SW 1271 (cell line): ENCODE measurements around the gene TRIM38.
A peak's percentile ranks its signal among the peaks of the same experiment; 100 is the strongest.

Source experiments
- DNase-seq, 2 experiments: peaks; one replicate each; lab custom pipeline; 2025; lab: John Stamatoyannopoulos, UW

Gene TRIM38

DNA sequence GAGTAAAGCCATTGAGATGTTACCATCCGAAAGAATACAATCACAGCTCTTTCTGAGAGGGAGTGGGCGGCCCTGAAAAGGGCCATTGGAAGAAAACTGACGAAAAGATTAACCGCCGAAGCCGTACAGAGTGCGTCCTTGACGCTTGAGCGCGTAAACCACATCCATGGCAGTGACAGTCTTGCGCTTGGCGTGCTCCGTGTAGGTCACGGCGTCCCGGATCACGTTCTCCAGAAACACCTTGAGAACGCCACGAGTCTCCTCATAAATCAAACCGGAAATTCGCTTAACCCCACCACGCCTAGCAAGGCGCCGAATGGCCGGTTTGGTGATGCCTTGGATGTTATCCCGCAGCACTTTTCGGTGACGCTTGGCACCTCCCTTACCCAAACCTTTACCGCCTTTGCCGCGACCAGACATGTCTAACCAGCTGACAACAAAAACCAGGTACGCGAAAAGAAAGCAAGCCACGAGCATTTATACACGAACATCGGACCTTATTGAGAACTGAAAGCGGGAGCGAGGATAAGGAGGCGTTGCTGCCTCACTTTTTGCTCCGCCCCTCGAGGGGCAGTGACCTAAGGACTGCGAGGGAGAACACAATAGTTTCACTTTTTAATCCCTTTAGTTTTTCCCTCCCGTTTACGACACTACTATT lies 64.4 kb downstream of the TRIM38 start:
- DNase-seq = peak; percentile 98 to 99

DNA sequence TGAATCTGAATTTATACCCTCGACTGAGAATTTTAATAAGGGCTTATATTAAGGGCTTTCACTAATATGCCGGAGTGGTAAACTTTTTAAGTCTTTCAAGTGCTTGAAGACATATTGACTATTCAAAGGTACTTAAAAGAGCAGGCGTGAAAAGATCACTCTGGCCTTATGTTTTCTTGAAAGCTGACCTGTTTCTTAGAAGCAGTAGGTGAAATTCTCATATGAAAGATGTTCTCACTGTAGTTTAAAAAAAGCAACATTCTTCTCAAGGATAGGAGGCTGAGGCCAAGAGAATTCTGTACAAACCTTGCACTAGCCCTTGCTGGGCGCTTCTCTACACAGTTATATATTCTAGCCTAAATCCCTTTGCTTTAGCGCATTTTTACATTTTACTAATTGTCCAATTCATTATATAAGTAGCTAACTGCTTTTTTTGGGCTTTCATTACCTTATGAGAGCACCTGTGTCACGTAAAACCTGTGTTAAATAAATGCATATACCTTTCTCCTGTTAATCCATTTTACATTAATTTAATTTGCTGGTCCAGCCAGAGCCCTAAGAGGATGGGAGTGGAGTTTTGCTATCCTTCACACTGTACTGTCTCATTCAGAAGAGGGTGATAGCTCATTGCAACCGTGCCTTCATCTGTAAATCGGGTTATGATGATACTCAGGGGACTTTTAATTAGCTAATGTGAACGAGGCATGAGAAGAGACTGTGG lies 65.0 kb downstream of the TRIM38 start:
- no peak for DNase-seq

DNA sequence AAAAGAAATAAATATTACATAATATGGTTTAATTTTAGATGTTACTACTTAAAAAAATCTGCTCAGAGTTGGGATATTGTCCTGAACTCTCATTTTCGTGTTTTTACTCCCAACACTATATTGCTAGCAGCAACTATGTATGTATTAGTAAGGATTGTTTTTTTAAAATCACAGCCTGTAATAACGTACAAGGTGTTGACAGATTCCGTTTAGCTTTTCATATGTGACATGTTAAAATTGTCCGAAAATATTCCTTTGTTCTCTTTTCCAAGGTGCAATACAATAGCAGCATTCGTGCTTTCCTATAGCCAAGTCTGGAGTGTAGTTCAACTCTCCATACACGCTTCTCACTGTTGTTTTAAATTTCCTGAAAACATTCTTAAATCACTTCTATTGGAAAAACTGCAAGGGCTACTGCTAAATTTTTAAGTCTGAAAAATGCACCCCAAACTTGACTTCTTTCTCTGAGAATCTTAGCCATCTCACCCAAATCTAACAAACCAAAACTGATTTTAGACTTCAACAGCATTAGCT lies 65.7 kb downstream of the TRIM38 start:
- DNase-seq = no peak

DNA sequence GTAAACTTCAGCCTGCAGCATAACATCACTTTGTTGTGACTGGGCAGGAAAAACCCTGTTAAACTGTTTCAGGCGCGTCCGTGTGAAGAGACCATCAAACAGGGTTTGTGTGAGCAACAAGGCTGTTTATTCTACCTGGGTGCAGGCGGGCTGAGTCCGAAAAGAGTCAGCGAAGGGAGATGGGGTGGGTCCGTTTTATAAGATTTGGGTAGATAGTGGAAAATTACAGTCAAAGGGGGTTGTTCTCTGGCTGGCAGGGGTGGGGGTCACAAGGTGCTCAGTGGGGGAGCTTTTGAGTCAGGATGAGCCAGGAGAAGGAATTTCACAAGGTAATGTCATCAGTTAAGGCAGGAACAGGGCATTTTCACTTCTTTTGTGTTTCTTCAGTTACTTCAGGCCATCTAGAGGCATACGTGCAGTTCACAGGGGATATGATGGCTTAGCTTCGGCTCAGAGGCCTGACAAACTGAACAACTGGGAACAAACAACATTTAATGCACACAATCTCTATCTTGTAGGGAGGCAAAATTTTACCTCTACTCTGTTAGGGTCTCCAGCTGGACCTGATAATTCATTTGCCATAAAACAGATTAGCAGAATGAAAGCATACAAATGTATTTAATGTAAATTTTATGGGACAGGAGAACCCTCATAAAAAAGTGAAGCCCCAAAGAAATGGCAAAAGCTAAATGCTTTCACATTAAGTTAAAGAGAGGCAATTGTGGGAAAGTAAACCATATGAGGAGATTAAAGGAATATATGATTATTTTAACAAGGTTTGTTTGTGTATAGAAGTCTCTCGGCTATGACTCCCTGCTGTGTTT lies 66.4 kb downstream of the TRIM38 start:
- DNase-seq = no peak

DNA sequence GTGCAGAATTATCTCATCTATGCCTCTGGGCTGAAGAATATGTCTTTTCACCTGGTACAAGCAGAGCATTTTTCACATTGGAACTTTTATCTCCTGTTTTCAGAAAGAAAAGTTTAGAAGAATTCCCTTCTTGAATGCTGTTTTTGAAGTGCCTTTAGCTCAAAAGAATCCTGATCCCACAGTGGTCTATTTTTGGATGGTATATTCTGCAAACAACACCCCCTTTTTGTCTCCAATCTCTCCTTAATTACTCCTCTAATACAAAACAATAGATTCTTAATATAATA lies 66.9 kb downstream of the TRIM38 start:
- no peak for DNase-seq

DNA sequence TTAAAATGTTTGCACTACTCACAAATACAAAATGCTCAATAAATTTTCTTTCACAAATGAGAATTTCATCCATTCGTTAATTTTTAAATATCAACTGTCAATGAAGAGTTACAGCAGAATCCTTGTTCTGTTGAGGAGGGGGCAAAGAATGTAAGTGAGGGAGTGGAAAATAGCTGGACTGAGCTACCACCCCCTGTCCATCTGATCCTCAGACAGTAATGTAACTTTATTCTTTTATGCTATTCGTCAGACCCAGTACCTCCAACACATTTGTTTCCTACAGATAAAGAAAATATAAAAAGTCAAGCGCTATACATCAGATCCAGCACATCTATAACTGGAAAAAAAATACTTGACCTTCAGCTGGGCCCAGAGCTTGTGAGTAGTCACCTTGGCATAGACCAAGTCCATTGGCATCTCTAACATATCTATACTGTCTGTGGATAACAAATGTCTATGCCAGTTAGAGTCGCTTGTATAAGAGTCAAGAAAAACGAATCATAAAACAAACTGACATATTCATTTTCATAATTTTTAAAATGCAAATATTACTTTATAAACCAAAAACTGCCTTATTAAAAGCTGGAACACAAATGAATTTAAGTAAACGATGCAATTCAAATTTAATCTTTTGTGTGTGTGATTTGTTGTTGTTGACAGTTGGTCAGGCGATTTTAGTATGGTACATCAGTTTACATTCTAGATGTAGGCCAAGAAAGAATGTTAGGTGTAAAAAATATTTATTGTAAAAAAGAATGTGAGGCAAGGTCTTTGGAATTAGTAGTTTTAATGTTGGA lies 67.5 kb downstream of the TRIM38 start:
- DNase-seq = peak in 1 of 2 experiments; percentile 35

DNA sequence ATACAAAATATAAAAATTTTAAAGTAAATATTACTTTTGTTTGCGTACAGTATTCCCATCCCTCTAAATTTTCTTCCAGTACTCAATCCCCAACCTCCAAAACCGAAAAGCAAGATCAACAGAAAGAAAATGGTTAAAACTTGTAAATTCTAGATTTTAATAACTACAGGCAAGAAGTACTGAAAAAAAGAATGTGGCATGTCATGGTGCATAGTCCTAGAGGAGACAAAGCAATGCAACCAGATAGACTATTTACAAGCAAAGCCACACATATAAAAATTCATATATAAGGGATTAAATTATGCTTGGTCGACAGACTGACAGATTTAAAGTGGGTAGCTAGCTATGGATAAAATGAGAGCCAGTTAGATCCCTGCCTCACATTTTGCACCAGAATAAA lies 68.1 kb downstream of the TRIM38 start:
- DNase-seq = peak in 1 of 2 experiments; percentile 69

DNA sequence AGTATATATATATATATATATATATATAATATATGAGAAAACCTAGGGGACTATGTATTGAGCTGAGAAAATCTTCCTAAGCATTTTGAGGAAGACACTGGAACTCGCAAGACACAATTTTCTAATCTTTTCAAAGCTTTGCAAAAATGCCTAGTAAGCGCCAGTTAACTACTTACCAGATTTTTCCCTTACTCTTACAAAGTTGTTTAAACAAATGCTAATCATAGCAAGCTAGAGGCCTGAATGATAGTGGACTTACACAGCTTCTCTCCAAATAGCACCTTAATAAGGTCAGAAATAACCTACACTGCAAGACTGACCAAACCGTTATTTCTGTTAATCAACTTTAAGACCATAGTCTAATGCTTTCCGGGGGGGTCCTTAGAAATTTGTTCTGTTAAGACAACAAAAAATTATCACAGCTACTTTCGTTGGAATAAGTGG lies 68.6 kb downstream of the TRIM38 start:
- peak in 1 of 2 experiments; percentile 83 for DNase-seq

DNA sequence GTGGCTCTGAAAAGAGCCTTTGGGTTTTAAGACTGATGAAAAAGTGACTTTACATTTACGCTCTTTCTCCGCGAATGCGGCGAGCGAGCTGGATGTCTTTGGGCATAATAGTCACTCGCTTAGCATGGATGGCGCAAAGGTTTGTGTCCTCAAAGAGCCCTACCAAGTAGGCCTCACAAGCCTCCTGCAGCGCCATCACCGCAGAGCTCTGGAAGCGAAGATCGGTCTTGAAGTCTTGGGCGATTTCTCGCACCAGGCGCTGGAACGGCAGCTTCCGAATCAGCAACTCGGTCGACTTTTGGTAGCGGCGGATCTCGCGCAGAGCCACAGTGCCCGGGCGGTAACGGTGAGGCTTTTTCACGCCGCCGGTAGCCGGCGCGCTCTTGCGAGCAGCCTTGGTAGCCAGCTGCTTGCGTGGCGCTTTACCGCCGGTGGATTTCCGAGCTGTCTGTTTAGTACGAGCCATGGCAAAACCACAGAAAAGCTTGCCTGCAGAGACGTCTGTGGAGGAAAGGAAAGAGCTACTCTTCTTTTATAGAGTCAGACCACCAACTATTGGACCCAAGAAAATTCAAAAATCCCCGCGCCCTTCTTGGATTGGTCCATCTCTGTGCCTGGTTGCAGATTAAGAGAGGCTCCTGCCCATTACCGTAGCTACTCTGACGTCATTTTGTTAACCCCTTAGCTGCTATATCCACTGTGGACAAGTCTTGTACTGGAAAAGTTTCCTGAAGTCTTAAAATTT lies 69.2 kb downstream of the TRIM38 start:
- peak; percentile 99 to 100 for DNase-seq

DNA sequence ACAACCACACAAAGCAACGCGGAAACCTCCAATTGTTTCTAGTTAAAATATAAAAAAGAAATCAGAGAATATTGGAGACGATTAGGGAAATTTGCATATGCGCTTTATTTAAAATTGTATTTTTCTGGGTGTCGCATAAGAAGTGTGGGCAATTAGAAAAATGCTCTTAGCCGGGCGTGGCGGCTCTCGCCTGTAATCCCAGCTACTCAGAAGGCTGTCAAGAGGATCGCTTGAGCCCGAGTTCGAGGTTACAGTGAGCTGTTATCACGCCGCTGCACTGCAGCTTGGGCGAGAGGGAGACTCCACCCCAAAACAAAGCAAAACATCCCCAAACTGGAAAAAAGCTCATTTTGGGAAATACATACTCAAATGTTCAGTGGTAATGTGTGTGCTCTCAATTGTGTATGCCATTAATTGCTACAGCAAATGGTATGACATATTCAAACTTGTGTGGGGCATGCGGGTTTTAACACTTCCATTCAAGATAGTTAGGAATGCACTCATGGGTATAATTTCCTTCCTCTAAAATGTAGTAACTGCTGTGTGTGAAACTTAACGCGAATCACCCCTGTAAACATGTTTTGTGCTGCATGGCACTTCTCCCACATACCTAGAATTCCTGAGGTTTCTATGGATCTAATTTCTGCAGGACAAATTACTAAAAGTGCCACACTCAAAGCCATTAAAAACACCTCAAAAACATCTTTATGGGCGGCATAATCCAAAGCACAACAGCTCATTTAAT lies 69.9 kb downstream of the TRIM38 start:
- DNase-seq = peak in 1 of 2 experiments; percentile 71

DNA sequence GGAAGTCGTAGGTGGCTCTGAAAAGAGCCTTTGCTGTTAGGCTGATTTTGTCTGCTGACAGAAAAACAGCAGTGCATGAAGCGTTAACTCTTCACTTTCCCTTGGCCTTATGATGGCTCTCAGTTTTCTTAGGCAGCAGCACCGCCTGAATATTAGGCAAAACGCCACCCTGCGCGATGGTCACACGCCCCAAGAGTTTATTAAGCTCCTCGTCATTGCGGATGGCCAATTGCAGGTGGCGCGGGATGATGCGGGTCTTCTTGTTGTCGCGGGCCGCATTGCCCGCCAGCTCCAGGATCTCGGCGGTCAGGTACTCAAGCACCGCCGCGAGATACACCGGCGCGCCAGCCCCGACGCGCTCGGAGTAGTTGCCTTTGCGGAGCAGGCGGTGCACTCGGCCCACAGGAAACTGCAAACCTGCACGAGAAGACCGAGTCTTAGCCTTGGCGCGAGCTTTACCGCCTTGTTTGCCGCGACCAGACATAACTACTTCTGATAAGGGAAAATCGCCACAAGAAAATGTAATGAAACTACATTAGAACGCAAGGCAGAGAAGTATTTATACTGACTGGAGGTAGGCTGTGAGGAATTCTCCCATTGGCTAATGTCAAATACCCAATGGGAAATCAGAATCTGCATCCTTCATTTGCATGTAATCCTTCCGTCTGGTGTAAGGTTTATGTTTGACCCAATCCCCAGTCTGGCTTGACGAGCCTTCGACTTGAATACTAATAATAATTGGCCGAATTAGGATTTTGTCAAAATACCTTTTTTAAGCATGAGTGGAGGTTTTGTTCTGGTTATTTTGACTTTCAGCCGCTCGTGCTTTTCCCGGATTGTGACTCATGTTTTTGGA lies 70.7 kb downstream of the TRIM38 start:
- peak; percentile 77 to 97 for DNase-seq

DNA sequence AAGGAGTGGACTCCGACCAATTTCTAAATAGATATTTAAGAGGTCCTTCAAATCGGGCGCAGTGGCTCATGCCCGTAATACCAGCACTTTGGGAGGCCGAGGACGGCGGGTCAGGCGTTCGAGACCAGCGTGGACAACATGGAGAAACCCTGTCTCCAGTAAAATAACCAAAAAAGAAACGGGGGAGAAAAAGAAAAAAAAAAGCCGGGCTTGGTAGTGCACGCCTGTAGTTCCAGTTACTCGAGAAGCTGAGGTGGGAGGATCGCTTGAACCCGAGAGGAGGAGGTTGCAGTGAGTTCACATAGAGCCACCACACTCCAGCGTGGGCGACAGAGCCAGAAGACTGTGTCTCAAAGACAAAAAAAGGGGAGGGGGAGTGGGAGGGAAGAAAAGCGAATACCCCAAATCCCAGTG lies 71.3 kb downstream of the TRIM38 start:
- DNase-seq = no peak

DNA sequence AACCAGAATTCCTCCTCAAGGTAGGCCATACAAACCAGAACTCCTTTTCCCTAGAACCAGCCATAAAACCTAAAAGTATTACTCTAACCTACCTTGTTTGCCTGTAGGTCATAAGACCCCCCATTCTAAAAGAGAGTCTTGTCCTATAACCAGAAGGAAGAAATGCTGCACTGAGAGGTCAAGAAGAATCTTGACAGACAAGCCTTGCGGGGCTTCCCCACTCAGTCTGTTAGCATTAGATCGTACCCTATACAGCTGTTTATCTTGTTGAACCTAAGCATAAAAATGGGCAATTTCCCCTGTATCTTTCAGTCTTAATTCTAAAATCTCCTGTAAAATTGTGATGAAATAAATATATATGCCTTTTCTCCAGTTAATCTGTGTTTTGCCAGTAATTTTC lies 72.3 kb downstream of the TRIM38 start:
- no peak for DNase-seq
